ENCODE results near the gene CCDC68. TPM values are rescaled to one million over a fixed set of nuclear protein-coding genes. Genes with fewer than 3 reads are reported as not detected.

Gene CCDC68
- total RNA-seq, 1 experiment from 2014 or later, result not detected

DNA sequence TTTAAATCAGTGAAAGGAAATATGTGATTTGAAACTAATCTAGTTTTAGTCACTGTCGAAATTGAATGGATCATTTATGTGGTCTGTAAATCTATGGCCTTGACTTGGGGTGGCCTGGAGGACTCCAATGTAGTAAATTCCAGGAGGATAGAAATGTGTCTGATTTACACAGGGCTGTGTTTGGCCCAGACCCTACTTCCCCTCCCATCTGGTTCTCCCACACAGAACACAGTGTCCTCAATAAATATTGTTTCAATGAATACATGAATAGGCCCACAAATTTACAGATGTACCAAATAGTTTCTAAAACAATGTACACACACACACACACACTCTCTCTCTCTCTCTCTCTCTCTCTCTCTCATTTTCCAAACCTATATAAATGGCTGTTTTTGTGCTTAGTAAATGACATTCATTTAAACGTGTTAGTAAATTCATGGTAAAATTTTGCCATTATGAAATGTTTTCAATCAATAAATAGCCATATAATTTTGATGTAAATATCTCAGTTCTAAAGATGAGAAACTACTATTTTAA lies 1.9 kb downstream of the CCDC68 start:
- Histone ChIP-seq H3K27me3 (ENCODE audit: low read length) (no peaks in the 10 kb centered on the region), H3K9ac (ENCODE audit: low read length) (no peak overlapping the region), H3K36me3 (ENCODE audit: insufficient read depth, low read length) (no peaks in the 10 kb centered on the region), H3K4me3 (ENCODE audit: low read length) (no peak overlapping the region), H3K4me1 (ENCODE audit: low read length) (no peaks in the 10 kb centered on the region), H3K9me2 (replicated peaks; ENCODE audit: insufficient read depth, low read length) (no peaks in the 10 kb centered on the region), H3K79me2 (ENCODE audit: low read length) (no peaks in the 10 kb centered on the region), H2AFZ (ENCODE audit: low read length) (no peak overlapping the region), H3K27ac (ENCODE audit: low read length) (no peak overlapping the region), H3K9me3 (ENCODE audit: low read length) (no peaks in the 10 kb centered on the region), H3K4me2 (ENCODE audit: low read depth, low read length, poor library complexity, severe bottlenecking) (no peak overlapping the region), H4K20me1 (ENCODE audit: insufficient read depth, low read depth, low read length) (no peaks in the 10 kb centered on the region)
- DNase-seq, result no peak

DNA sequence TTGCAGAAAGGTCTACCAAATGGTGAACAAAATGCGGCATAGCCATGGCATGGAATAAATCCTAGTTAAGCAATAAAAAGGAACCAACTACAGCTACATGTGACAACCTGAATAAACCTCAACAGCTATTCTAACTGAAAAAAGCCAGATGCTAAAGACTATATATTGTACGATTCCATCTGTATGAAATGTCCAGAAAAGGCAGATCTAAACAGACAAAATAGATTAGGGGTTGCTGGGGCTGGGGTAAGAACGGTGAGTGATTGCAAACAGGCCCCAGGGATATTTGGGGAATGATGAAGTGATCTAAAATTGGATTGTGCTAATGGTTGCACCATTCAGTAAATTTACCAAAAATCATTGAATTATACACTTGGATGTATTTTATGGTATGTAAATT lies 2.8 kb downstream of the CCDC68 start:
- Histone ChIP-seq H3K79me2 (ENCODE audit: low read length) (no peaks in the 10 kb centered on the region), H3K9ac (ENCODE audit: low read length) (no peak overlapping the region)

DNA sequence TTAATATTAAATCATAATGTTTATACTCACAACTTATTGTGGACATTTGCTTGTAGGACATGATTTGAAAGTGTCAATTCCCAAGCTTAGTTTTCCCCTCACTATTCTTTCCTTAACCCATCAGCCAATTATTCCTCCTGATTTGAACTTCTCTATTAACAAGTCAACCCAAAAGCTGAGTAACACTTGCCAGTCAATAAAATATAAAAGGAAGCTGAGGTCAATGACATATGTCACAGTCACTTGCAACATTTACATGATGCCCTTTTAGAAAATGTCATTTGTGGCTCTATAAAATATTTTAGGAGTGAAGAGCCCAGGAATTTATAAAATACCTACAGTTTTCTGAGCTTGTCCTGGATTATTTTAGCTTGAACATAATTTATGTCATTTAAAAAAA lies 7.2 kb downstream of the CCDC68 start:
- Histone ChIP-seq H3K79me2 (ENCODE audit: low read length) (no peaks in the 10 kb centered on the region), H3K9ac (ENCODE audit: low read length) (no peak overlapping the region), H3K4me2 (ENCODE audit: low read depth, low read length, poor library complexity, severe bottlenecking) (no peak overlapping the region), H3K9me2 (replicated peaks; ENCODE audit: insufficient read depth, low read length) (no peaks in the 10 kb centered on the region), H4K20me1 (ENCODE audit: insufficient read depth, low read depth, low read length) (no peaks in the 10 kb centered on the region), H3K9me3 (ENCODE audit: low read length) (no peaks in the 10 kb centered on the region), H2AFZ (ENCODE audit: low read length) (no peak overlapping the region), H3K4me3 (ENCODE audit: low read length) (no peak overlapping the region), H3K27me3 (ENCODE audit: low read length) (no peaks in the 10 kb centered on the region), H3K4me1 (ENCODE audit: low read length) (no peaks in the 10 kb centered on the region), H3K27ac (ENCODE audit: low read length) (no peak overlapping the region), H3K36me3 (ENCODE audit: insufficient read depth, low read length) (no peaks in the 10 kb centered on the region)
- DNase-seq, result no peak

More for the DNA sequence above, 2.8 kb downstream of the CCDC68 start:
- H3K36me3 ChIP-seq (ENCODE audit: insufficient read depth, low read length), result no peaks in the 10 kb centered on the region
- no peaks in the 10 kb centered on the region for H4K20me1 ChIP-seq (ENCODE audit: insufficient read depth, low read depth, low read length)
- H3K9me3 ChIP-seq (ENCODE audit: low read length), result no peaks in the 10 kb centered on the region
- no peaks in the 10 kb centered on the region for H3K9me2 ChIP-seq (replicated peaks; ENCODE audit: insufficient read depth, low read length)
- no peak overlapping the region for H3K4me3 ChIP-seq (ENCODE audit: low read length)
- no peaks in the 10 kb centered on the region for H3K27me3 ChIP-seq (ENCODE audit: low read length)
- no peaks in the 10 kb centered on the region for H3K4me1 ChIP-seq (ENCODE audit: low read length)
- no peak overlapping the region for H3K4me2 ChIP-seq (ENCODE audit: low read depth, low read length, poor library complexity, severe bottlenecking)
- no peak for DNase-seq
- H3K27ac ChIP-seq (ENCODE audit: low read length), result no peak overlapping the region
- no peak overlapping the region for H2AFZ ChIP-seq (ENCODE audit: low read length)

DNA sequence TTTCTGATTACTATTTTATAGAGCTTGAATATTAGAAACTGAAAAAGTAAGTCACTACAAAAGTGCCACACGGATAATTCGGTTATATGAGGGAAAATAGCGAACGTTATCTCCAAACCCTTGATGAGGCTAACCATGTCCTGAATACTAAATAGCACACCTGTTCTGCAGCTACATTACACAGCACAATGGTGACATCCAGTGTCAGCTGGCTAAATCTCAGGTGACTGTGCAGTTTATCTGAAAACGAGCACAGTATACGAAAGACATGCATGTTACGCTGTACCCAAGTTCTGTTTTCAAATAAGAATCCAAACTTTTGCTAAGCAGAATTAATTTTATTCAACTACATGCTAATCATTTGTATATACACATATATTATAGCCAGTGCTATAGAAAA lies 9.0 kb downstream of the CCDC68 start:
- Histone ChIP-seq H3K36me3 (ENCODE audit: insufficient read depth, low read length) (no peaks in the 10 kb centered on the region), H3K9me3 (ENCODE audit: low read length) (no peaks in the 10 kb centered on the region), H3K9ac (ENCODE audit: low read length) (no peak overlapping the region), H3K27ac (ENCODE audit: low read length) (no peak overlapping the region), H3K9me2 (replicated peaks; ENCODE audit: insufficient read depth, low read length) (no peaks in the 10 kb centered on the region), H3K4me1 (ENCODE audit: low read length) (no peaks in the 10 kb centered on the region), H3K27me3 (ENCODE audit: low read length) (no peaks in the 10 kb centered on the region), H4K20me1 (ENCODE audit: insufficient read depth, low read depth, low read length) (no peaks in the 10 kb centered on the region), H3K79me2 (ENCODE audit: low read length) (no peaks in the 10 kb centered on the region), H3K4me3 (ENCODE audit: low read length) (no peak overlapping the region), H3K4me2 (ENCODE audit: low read depth, low read length, poor library complexity, severe bottlenecking) (no peak overlapping the region), H2AFZ (ENCODE audit: low read length) (no peak overlapping the region)
- no peak for DNase-seq

DNA sequence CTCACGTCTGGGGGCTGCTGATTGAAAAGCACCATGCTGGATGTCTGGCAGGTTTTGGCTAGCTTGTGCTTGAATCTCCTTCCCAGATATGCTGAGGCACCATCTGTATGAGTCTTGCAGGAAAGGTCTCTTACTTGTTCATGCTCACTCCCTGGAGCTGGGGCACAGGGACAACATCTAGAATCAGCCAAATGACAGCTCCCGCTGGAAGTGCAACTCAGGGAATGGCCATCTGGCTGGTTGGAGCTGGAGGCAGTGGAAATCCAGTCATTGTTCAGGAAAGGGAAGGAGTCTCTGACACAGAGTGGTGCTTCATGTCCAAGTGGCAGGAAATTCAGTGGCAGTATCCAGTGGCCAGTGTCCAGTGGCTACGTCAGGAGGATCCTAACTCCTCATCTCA lies 9.7 kb downstream of the CCDC68 start:
- no peaks in the 10 kb centered on the region for H3K4me1 ChIP-seq (ENCODE audit: low read length)
- no peaks in the 10 kb centered on the region for H3K36me3 ChIP-seq (ENCODE audit: insufficient read depth, low read length)
- no peaks in the 10 kb centered on the region for H3K27me3 ChIP-seq (ENCODE audit: low read length)
- H2AFZ ChIP-seq (ENCODE audit: low read length), result no peak overlapping the region
- H3K79me2 ChIP-seq (ENCODE audit: low read length), result no peaks in the 10 kb centered on the region
- DNase-seq, result no peak
- no peak overlapping the region for H3K4me3 ChIP-seq (ENCODE audit: low read length)
- H3K9me2 ChIP-seq (replicated peaks; ENCODE audit: insufficient read depth, low read length), result no peaks in the 10 kb centered on the region
- no peaks in the 10 kb centered on the region for H4K20me1 ChIP-seq (ENCODE audit: insufficient read depth, low read depth, low read length)
- no peak overlapping the region for H3K27ac ChIP-seq (ENCODE audit: low read length)
- H3K4me2 ChIP-seq (ENCODE audit: low read depth, low read length, poor library complexity, severe bottlenecking), result no peak overlapping the region
- H3K9me3 ChIP-seq (ENCODE audit: low read length), result no peaks in the 10 kb centered on the region
- no peak overlapping the region for H3K9ac ChIP-seq (ENCODE audit: low read length)

DNA sequence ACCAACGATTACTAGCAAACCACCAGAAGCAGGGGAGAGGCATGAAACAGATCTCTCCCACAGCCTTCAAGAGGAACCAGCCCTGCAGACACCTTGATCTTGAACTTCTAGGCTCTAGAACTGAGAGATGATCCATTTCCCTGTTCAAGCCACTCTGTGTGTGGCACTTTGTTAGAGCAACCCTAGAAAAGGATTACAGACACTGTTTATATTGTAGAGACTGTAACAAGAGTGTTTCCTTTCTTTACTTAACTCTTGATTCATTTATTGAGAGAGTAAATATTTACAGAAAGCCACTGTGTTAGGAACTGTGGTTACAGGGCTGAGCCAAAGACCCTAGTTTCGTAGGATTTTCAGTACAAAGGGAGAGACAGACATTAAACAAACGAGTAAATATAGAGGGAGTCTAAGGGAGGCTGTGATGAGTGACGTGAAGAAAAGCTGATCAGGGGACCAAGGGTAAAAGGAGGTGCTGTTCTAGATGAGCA lies 10.9 kb downstream of the CCDC68 start:
- Histone ChIP-seq H3K9me3 (ENCODE audit: low read length) (no peaks in the 10 kb centered on the region), H3K9ac (ENCODE audit: low read length) (no peak overlapping the region), H3K4me3 (ENCODE audit: low read length) (no peak overlapping the region), H3K27me3 (ENCODE audit: low read length) (no peaks in the 10 kb centered on the region), H4K20me1 (ENCODE audit: insufficient read depth, low read depth, low read length) (no peaks in the 10 kb centered on the region), H3K4me1 (ENCODE audit: low read length) (no peaks in the 10 kb centered on the region), H3K9me2 (replicated peaks; ENCODE audit: insufficient read depth, low read length) (no peaks in the 10 kb centered on the region), H2AFZ (ENCODE audit: low read length) (no peak overlapping the region), H3K79me2 (ENCODE audit: low read length) (no peaks in the 10 kb centered on the region), H3K27ac (ENCODE audit: low read length) (no peak overlapping the region), H3K4me2 (ENCODE audit: low read depth, low read length, poor library complexity, severe bottlenecking) (no peak overlapping the region), H3K36me3 (ENCODE audit: insufficient read depth, low read length) (no peaks in the 10 kb centered on the region)
- DNase-seq, result no peak

DNA sequence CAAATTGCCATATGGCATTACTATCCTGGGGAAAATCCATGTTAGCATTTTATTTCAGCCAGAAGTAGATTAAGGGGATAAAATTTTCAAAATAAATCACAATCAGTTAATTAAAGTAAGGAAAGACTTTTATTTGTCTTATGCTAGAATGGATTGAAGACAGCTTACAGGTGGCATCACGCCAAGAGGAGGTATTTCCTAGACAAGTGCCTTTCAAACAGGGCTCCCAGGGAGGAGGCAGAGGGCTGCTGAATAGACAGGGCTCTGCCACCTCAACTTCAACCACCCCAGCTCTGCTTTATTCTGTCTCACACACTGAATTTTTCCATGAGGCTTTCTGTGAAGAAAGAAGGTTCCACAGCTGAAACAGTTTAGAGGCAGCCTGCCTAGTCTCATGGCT lies 12.2 kb downstream of the CCDC68 start:
- Histone ChIP-seq H4K20me1 (ENCODE audit: insufficient read depth, low read depth, low read length) (no peaks in the 10 kb centered on the region), H3K9me3 (ENCODE audit: low read length) (no peaks in the 10 kb centered on the region), H3K9ac (ENCODE audit: low read length) (no peak overlapping the region), H3K79me2 (ENCODE audit: low read length) (no peaks in the 10 kb centered on the region), H3K27ac (ENCODE audit: low read length) (no peak overlapping the region), H2AFZ (ENCODE audit: low read length) (no peak overlapping the region), H3K9me2 (replicated peaks; ENCODE audit: insufficient read depth, low read length) (no peaks in the 10 kb centered on the region), H3K4me2 (ENCODE audit: low read depth, low read length, poor library complexity, severe bottlenecking) (no peak overlapping the region), H3K4me1 (ENCODE audit: low read length) (no peaks in the 10 kb centered on the region), H3K27me3 (ENCODE audit: low read length) (no peaks in the 10 kb centered on the region), H3K36me3 (ENCODE audit: insufficient read depth, low read length) (no peaks in the 10 kb centered on the region), H3K4me3 (ENCODE audit: low read length) (no peak overlapping the region)
- DNase-seq, result no peak

DNA sequence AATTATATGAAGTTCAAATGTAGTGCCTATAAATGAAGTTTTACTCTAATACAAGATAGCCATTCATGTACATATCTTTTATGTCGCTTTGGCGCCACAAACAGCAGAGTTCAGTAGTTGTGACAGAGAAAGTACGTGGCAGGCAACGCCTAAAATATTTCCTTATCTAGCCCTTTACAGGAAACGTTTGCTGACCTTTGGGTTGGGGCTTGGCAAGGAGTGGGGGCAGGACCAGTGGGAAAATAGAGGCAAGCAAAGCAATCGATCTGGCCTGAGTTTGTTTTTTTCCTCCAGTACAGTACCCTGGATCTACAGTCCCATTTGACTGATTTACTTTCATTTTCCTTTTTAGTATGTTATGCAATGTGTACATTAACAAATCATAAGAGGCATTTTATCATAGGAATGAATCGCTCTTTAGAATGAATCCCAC lies 13.1 kb downstream of the CCDC68 start:
- no peak overlapping the region for H2AFZ ChIP-seq (ENCODE audit: low read length)
- no peak overlapping the region for H3K4me3 ChIP-seq (ENCODE audit: low read length)
- H3K27ac ChIP-seq (ENCODE audit: low read length), result no peak overlapping the region
- no peaks in the 10 kb centered on the region for H3K79me2 ChIP-seq (ENCODE audit: low read length)
- no peaks in the 10 kb centered on the region for H3K36me3 ChIP-seq (ENCODE audit: insufficient read depth, low read length)
- H4K20me1 ChIP-seq (ENCODE audit: insufficient read depth, low read depth, low read length), result no peaks in the 10 kb centered on the region
- peak overlapping the region; percentile 35 for H3K4me2 ChIP-seq (ENCODE audit: low read depth, low read length, poor library complexity, severe bottlenecking)
- no peaks in the 10 kb centered on the region for H3K4me1 ChIP-seq (ENCODE audit: low read length)
- DNase-seq, result no peak
- no peaks in the 10 kb centered on the region for H3K9me3 ChIP-seq (ENCODE audit: low read length)
- no peaks in the 10 kb centered on the region for H3K9me2 ChIP-seq (replicated peaks; ENCODE audit: insufficient read depth, low read length)
- no peaks in the 10 kb centered on the region for H3K27me3 ChIP-seq (ENCODE audit: low read length)
- no peak overlapping the region for H3K9ac ChIP-seq (ENCODE audit: low read length)

All from Karpas-422 (cell line).